CD4-positive, alpha-beta T cell treated with Interleukin-10 for 1 hour (primary cell): ENCODE data around the gene NCLN.
"Not testable (repeated sequence)": the region's sequence is repeated elsewhere in the genome, so short reads cannot be mapped to it uniquely, and the experiment has no call there.

Experiments
- DNase-seq: peaks from one replicate; pipeline ENCODE4 v3.0.0-alpha.2; 2020

The NCLN gene

GRCh38 chr19:3184847-3185460 lies 776 bp upstream of the NCLN start:
- no peak for DNase-seq

- no peak for DNase-seq
Observed at GRCh38 chr19:3186160-3186688, 494 bp downstream of the NCLN start.

GRCh38 chr19:3186891-3187661 lies 1.3 kb downstream of the NCLN start:
- no peak for DNase-seq

- DNase-seq: no peak
Observed at GRCh38 chr19:3187662-3188511, 2.2 kb downstream of the NCLN start.

- no peak for DNase-seq
Observed at GRCh38 chr19:3188627-3189596, 3.2 kb downstream of the NCLN start.

- DNase-seq: no peak
Observed at GRCh38 chr19:3189702-3190469, 4.2 kb downstream of the NCLN start.

- no peak for DNase-seq
Observed at GRCh38 chr19:3190470-3190770, 4.7 kb downstream of the NCLN start.

GRCh38 chr19:3190921-3191805 lies 5.4 kb downstream of the NCLN start:
- no peak for DNase-seq

- DNase-seq: not testable (repeated sequence)
Observed at GRCh38 chr19:3191806-3192104, 6.0 kb downstream of the NCLN start.

GRCh38 chr19:3192228-3192635 lies 6.5 kb downstream of the NCLN start:
- no peak for DNase-seq

- DNase-seq: no peak
Observed at GRCh38 chr19:3192684-3193083, 7.0 kb downstream of the NCLN start.

- DNase-seq: no peak
Observed at GRCh38 chr19:3193256-3194105, 7.8 kb downstream of the NCLN start.

- DNase-seq: no peak
Observed at GRCh38 chr19:3194106-3195087, 8.7 kb downstream of the NCLN start.

GRCh38 chr19:3196064-3196932 lies 10.6 kb downstream of the NCLN start:
- DNase-seq: no peak

GRCh38 chr19:3196933-3197205 lies 11.1 kb downstream of the NCLN start:
- no peak for DNase-seq

- no peak for DNase-seq
Observed at GRCh38 chr19:3198901-3199700, 13.4 kb downstream of the NCLN start.
